T-helper 9 cell (primary cell): ENCODE results near the gene ARPC1A.

Experiments
- DNase-seq: peaks from one replicate; pipeline ENCODE4 v3.0.0-alpha.2; 2020

ARPC1A gene

DNA sequence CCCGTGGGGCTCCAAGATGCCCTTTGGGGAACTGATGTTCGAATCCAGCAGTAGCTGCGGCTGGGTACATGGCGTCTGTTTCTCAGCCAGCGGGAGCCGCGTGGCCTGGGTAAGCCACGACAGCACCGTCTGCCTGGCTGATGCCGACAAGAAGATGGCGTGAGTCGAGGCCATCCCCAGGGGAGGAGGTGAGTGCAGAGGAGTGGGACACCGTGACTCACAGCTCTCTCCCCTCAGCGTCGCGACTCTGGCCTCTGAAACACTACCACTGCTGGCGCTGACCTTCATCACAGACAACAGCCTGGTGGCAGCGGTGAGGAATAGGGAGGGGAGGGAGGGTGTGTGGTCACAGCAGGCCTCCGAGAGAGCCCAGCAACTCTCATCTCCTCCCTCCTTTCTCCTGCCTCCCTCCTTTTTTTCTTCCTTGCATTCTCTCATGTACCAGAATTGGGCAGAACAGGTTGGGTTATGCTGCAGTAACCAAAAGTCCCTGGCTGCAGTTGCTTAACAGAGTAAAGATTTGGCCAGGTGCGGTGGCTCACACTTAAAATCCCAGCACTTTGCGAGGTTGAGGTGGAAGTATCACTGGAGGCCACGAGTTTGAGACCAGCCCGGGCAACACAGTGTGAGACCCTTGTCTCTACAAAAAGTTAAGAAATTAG lies 65.4 kb downstream of the ARPC1A start:
- DNase-seq: no peak

DNA sequence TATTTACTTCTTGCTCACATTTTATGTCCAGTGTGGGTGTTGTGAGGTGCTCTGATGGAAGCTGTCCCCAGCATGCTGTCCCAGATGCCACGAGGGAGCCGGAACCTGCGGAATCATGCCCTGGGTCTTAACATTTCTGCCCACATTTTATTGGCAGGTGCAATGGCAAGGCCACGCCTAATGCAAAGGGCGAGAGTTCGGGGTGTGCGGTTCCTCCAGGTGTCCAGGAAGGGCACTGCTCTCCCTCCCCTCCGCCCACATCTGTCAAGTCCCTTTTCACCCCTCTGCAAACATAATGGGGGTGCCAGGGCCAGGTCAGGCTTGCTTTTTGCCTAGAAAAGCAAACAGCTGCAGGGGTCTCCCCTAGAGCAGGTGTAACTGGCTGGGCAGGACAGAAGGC lies 66.3 kb downstream of the ARPC1A start:
- DNase-seq: no peak

GRCh38 chr7:99392659-99393354 lies 67.1 kb downstream of the ARPC1A start:
- peak; percentile 74 for DNase-seq

DNA sequence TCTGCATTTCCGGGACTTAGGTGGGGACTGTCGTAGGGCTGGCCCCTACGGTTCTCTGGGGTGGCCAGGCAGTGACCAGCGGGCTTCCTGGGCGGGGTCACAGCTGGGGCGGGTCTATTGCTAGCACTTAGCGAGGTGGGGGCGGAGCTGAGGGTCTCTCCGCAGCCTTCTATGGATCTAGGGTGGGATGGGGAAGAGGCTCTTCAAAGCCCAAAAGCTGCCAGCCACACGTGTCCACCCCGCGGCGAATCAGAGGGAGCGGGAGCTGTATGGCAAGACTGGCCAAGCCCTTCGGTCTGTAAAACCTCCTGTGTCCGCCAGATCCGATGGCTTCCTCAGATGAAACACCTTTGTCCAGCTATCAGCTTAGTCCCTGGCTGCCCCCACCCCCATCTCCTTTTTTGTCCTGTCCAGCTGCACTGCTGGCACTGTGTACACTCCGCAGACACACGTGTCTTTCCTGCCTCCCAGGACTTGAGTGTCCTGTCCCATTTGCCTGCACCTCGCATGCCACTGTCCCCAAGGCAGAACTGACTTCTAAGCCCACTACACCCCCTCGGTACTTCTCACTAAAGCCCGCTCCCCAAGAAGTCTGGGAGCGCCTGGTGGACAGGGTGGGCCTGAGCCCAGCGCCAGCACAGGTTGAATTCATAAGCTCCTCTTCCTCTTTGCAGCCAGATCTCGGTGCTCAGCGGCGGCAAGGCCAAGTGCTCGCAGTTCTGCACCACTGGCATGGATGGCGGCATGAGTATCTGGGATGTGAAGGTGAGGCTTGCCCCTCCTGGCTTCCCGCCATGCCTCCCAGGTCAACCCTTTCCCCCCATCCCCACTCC lies 67.9 kb downstream of the ARPC1A start:
- no peak for DNase-seq

DNA sequence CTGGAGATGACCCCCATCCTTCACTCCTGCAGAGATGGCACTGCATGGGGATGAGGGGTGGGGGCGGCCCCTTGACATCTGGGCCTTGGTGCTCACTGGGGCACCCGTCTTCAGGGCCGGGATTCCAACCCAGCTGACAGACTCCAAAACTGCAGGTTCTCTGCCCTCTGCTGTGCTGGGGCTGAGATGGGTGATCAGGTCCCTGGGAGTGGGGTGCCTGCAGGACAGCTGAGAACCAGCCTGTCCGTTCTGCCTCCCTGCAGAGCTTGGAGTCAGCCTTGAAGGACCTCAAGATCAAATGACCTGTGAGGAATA lies 68.4 kb downstream of the ARPC1A start:
- no peak for DNase-seq

GRCh38 chr7:99395616-99396327 lies 70.1 kb downstream of the ARPC1A start:
- DNase-seq: no peak

DNA sequence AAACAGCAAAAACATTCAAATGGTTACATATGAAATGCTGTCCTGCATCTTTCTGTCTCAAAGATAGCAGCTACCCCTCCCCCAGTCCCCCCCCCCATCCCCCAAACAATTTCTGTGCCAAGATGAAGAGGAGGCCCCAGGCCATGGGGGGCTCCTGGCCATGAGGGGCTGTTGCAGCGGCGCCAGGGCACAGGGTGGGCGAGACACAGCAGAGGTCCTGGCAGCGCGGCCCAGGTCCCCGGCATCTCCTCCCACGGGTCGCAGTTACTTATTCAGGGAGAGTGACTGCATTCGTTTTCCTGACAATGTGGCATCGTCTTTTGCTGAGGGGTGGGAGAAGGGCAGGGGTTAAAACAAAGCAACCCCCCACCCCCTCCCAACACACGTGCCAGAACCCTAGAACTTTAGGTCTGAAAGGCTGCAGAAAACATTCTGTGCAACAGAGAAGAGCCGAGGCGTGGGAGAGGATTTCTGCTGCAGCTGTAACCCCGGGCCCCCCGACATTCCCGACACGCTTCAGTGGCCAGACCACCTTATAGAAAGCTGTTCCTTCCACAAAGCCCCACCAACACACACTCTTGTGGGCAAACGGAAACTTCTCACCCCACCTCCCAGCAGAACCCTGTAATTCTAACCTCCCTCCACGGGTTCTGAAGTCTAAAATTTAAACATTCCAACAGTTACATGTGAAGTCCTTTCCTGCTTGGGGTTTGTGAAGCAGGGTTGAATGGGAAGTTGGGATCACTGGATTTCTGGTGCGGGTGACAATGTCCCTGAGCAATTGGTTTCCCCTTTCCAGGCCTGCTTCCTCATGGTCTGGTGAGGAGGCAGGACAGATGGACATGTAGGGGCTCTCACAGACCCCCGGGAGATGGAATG lies 71.0 kb downstream of the ARPC1A start:
- DNase-seq: no peak

DNA sequence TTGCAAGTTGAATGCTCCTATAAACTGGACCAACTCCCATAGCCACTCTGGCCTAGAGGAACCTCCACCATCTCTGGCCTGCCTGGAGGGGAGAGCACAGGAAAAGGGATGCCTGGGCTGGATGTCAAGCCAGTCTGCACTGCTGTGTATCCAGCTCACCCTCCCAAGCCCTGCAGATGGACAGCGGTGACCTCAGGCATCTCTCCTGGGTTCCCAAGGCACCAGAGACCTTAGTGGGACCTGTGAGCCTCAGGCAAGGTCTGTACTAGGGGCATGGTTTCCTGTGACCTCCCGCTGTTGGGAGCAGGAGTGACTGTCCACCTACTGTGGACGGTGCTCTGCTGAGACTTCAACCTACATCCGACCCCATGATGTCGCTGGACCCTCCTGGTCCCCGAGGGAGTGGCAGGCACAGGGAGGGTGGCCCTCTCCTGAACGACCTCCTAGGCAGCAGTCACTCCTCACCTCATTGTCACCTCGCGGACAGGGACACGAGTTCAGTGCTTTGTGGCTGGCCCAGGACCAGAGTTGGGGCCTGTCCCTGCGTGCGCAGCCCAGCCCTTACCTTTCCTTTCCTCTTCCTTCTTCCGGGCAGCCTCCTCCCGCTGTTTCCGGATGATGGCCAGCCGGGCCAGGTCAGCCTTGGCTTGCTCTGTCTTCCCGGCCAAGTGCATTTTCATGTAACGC lies 71.7 kb downstream of the ARPC1A start:
- no peak for DNase-seq

GRCh38 chr7:99398891-99399445 lies 73.3 kb downstream of the ARPC1A start:
- DNase-seq: no peak

- no peak for DNase-seq
These were observed 73.9 kb downstream of the ARPC1A start for GRCh38 chr7:99399597-99399996.

- DNase-seq: no peak
These were observed 77.2 kb downstream of the ARPC1A start for GRCh38 chr7:99402854-99403253.

GRCh38 chr7:99403764-99404163 lies 78.1 kb downstream of the ARPC1A start:
- no peak for DNase-seq

- no peak for DNase-seq
These were observed 78.7 kb downstream of the ARPC1A start for GRCh38 chr7:99404235-99404976.

DNA sequence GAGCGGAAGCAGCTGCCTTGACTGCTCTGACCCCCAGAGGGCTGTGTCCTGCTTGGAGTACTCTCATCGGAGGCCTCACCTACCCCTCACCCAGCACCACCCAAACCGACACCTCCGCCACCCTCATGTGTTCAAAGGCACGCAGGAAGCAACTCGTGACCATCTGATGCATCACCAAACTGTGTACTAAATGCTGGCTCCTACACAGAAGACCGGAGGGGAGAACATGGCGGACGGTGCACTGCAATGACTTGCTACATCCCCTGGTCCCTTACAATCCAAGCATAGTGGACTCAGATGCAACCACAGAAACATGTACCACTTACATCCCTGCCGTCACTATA lies 79.3 kb downstream of the ARPC1A start:
- no peak for DNase-seq

GRCh38 chr7:99406557-99406956 lies 80.9 kb downstream of the ARPC1A start:
- DNase-seq: no peak

- DNase-seq: peak; percentile 35
These were observed 82.2 kb downstream of the ARPC1A start for GRCh38 chr7:99407872-99408378.

GRCh38 chr7:99408379-99409191 lies 82.9 kb downstream of the ARPC1A start, which contains the start of the genes BUD31 and PDAP1:
Gene BUD31, plus strand, starts transcription at chr7:99408969. Its CDS starts 2,124 bp downstream, at chr7:99411093.
Gene PDAP1, minus strand, starts transcription at chr7:99408597. Its CDS starts 49 bp downstream, at chr7:99408548.
- peak; percentile 89 for DNase-seq

- DNase-seq: no peak
These were observed 83.5 kb downstream of the ARPC1A start for GRCh38 chr7:99409192-99409572.

DNA sequence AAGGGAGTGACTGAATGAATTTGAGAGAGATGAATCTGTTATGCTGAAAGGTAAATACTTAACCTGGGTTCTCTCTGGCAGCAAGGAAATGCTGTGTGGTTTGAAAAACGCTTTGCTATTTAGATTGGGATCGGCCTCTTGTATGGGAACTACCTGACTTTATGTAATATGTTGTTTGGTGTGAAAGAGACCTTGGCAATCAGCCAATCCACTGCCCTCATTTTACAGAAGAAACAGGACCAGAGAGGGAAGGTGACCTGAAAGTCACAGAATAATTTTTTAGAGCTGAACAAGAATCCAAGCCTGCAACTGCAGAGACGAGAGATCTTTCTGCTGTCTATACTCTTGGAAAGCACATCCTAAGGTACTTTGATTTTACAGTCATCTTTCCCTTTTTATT lies 84.1 kb downstream of the ARPC1A start:
- no peak for DNase-seq
